Suprapubic skin (tissue), 4 donors: ENCODE results near the gene MSN.

Source experiments
- CTCF ChIP-seq, 2 donors: fragments of 200-600 bp in 1 of 2; fragments of 450-650 bp in 1 of 2; sonication (generic) in 1 of 2; IDR thresholded peaks; one replicate each; pipeline ENCODE4 v1.5.1; 2016 to 2019; ENCODE audit warnings: antibody characterized with exemption in 2 of 2, mild to moderate bottlenecking in 1 of 2, moderate library complexity in 1 of 2
- POLR2A ChIP-seq, 2 donors: fragments of 450-650 bp; IDR thresholded peaks; one replicate each; pipeline ENCODE4 v1.6.1; 2017; ENCODE audit warnings: antibody characterized with exemption in 2 of 2, mild to moderate bottlenecking in 2 of 2, moderate library complexity in 2 of 2
- POLR2AphosphoS5 ChIP-seq, 3 donors: sonication (generic); formaldehyde crosslinking; IDR thresholded peaks; one replicate each; pipeline ENCODE4 v1.6.1; 2017; ENCODE audit warnings: antibody characterized with exemption in 3 of 3

GRCh38 chrX:65647801-65648200, 19.7 kb upstream of the MSN start:
- TF ChIP-seq CTCF (IDR thresholded peaks at IDR 0.05): no peak
- no peak for TF ChIP-seq POLR2A (IDR thresholded peaks at IDR 0.05)
- no peak for TF ChIP-seq POLR2AphosphoS5 (IDR thresholded peaks at IDR 0.05)
